ENCODE data around the gene MAP3K4.

The MAP3K4 gene

GRCh38 chr6:161137320-161137719, 145.8 kb downstream of the MAP3K4 start:
- no peak for TF ChIP-seq ZFX (IDR thresholded peaks at IDR 0.05)
- TF ChIP-seq, protein P1, sequence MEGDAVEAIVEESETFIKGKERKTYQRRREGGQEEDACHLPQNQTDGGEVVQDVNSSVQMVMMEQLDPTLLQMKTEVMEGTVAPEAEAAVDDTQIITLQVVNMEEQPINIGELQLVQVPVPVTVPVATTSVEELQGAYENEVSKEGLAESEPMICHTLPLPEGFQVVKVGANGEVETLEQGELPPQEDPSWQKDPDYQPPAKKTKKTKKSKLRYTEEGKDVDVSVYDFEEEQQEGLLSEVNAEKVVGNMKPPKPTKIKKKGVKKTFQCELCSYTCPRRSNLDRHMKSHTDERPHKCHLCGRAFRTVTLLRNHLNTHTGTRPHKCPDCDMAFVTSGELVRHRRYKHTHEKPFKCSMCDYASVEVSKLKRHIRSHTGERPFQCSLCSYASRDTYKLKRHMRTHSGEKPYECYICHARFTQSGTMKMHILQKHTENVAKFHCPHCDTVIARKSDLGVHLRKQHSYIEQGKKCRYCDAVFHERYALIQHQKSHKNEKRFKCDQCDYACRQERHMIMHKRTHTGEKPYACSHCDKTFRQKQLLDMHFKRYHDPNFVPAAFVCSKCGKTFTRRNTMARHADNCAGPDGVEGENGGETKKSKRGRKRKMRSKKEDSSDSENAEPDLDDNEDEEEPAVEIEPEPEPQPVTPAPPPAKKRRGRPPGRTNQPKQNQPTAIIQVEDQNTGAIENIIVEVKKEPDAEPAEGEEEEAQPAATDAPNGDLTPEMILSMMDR (conservative IDR thresholded peaks at IDR 0.05), result no peak

GRCh38 chr6:161137839-161138542, 146.4 kb downstream of the MAP3K4 start:
- H3K27ac ChIP-seq, result no peak overlapping the region
- no peak for TF ChIP-seq ZFX (IDR thresholded peaks at IDR 0.05)
- TF ChIP-seq, protein P1 (conservative IDR thresholded peaks at IDR 0.05), result no peak

More at GRCh38 chr6:161137320-161137719, 145.8 kb downstream of the MAP3K4 start:
- H3K27ac ChIP-seq, result no peak overlapping the region

GRCh38 chr6:161138543-161139303, 147.2 kb downstream of the MAP3K4 start:
- H3K27ac ChIP-seq, result no peak overlapping the region
- TF ChIP-seq ZFX (IDR thresholded peaks at IDR 0.05), result no peak
- TF ChIP-seq, protein P1 (conservative IDR thresholded peaks at IDR 0.05), result no peak

- TF ChIP-seq, protein P1 (conservative IDR thresholded peaks at IDR 0.05), result no peak
- TF ChIP-seq ZFX (IDR thresholded peaks at IDR 0.05), result no peak
- no peak overlapping the region for H3K27ac ChIP-seq
These were observed 147.8 kb downstream of the MAP3K4 start for GRCh38 chr6:161139304-161139765.

- no peak for TF ChIP-seq ZFX (IDR thresholded peaks at IDR 0.05)
- TF ChIP-seq, protein P1 (conservative IDR thresholded peaks at IDR 0.05), result no peak
- H3K27ac ChIP-seq, result no peak overlapping the region
These were observed 148.4 kb downstream of the MAP3K4 start for GRCh38 chr6:161139766-161140553.

DNA sequence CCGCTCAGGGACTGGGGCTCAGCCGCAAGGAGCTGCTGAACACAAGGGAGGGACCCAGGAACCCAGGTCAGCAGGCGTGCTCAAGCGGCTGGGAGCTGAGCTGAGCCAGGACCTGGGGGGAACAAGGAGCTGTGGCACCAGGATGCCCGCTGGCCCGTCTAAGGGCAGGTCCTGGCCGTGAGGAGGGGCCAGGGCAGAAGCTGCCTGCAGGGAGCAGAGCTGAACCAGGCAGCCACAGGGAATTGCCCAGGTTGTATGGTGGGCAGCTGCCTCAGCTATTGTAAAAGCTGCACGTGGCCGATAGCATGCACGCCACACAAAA, 148.9 kb downstream of the MAP3K4 start:
- TF ChIP-seq, protein P1 (conservative IDR thresholded peaks at IDR 0.05), result no peak
- TF ChIP-seq ZFX (IDR thresholded peaks at IDR 0.05), result no peak
- no peak overlapping the region for H3K27ac ChIP-seq
